ENCODE data around the gene CACNA2D1.

- TF ChIP-seq RARB (CRISPR knock-in tag; IDR thresholded peaks at IDR 0.05) (no peak), BHLHE40 (IDR thresholded peaks at IDR 0.05; ENCODE audit: low read depth, low read length) (no peak), CTCF (IDR thresholded peaks at IDR 0.05) (no peak), ELK1 (IDR thresholded peaks at IDR 0.05; ENCODE audit: low read depth, low read length) (no peak), REST (IDR thresholded peaks at IDR 0.05) (no peak), RAD21 (conservative IDR thresholded peaks at IDR 0.05 in 1 of 2, IDR thresholded peaks at IDR 0.05 in 1 of 2) (no peak)
These were observed 156.8 kb downstream of the CACNA2D1 start for GRCh38 chr7:82286798-82287140.
